Activated CD4-positive, alpha-beta T cell treated with anti-CD3 and anti-CD28 coated beads, Interleukin-2, amount 50 U/mL, for 16 hours (primary cell): Measurements from ENCODE around the gene ORMDL2.
"Not testable (repeated sequence)": the region's sequence is repeated elsewhere in the genome, so short reads cannot be mapped to it uniquely, and the experiment has no call there.

ENCODE experiments used
- DNase-seq: peaks from one replicate; pipeline ENCODE4 v3.0.0-alpha.2; 2020

Gene ORMDL2

DNA sequence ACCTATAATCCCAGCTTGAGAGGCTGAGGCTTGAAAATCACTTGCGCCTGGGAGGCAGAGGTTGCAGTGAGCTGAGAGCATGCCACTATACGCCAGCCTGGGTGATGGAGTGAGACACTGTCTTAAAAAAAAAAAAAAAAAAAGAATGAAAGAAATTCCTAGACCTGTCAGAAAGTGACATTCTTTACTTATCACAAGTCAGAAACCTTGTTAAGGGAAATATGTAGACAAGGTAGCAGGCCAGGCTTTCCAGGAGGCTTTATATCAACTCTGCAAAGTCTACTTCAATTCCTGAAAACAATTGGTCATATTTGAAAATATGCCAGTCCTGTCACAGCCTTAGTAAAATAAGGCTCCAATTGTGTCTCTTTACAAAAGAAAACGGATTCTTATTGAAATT is 44.0 kb downstream of the ORMDL2 start:
- DNase-seq = no peak

DNA sequence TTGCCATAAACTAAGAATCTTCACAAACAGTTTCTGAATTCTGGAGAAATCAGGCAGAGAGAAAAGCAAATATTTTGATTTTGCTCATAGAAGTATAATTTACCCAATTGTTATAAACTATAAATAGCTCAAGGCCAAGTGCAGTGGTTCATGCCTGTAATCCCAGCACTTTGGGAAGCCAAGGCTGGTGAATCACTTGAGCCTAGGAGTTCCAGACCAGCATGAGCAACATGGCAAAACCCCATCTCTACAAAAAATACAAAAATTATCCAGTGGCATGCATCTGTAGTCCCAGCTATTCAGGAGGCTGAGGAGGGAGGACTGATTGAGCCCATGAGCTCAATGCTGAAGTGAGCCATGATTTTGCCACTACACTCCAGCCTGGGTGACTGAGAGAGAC is 44.4 kb downstream of the ORMDL2 start:
- no peak for DNase-seq

DNA sequence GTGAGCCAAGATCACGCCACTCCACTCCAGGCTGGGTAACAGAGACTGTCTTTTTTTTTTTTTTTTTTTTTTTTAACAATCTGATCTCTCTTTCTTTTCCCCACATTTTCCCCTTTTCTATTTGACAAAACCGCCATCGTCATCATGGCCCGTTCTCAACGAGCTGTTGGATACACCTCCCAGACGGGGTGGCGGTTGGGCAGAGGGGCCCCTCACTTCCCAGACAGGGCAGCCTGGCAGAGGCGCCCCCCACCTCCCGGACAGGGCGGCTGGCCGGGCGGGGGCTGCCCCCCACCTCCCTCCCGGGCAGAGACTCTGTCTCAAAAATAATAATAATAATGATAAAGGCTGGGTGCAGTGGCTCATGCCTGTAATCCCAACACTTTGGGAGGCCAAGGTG is 45.1 kb downstream of the ORMDL2 start:
- DNase-seq = not testable (repeated sequence)

DNA sequence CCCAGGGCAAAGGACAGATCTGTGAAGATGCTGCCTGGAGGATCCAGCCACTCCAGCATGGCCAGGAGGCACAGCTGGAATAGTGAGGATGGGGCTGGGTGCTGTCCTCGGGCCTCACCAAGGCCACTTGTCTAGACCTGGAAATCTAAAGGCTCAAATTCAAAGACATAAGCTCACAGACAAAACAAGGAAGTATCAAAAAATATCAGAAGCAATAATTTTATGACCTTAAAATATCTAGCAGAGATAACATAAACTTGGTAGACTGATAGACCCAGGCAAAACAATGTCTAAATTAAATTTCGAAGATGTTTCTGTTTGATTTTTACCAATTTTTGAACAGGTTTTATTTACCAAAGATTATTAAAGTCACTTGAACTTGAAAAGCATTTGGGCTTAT is 47.5 kb downstream of the ORMDL2 start:
- DNase-seq = no peak

DNA sequence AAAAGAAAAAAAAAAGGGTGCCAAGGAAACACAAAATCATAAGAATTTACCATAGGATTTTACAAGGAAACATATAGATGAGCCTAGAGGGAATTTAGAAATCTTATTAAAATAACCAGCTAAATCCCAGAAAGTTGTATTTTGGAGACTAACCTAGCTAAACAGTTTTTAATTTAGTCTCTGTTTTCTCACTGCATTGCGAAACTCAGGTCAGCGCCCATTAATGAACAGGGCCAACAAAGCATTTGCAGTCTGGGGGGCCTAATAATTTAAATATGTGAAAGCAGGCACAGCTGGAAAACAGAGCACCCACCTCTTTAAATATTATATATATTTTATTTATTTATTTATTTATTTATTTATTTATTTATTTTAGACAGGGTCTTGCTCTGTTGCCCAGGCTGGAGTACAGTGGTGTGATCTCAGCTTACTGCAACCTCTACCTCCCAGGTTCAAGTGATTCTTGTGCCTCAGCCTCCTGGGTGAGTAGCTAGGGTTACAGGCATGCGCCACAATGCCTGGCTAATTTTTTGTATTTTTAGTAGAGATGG is 48.7 kb downstream of the ORMDL2 start:
- not testable (repeated sequence) for DNase-seq
